Upper lobe of left lung (tissue), 4 donors: ENCODE data around the gene SLC17A8.

Source experiments
- CTCF ChIP-seq, 6 experiments: fragments of 450-650 bp in 4 of 6; fragments of 200-600 bp in 2 of 6; sonication (generic) in 2 of 6; IDR thresholded peaks; one replicate each; pipeline ENCODE4 v1.5.1; 2016 to 2019; ENCODE audit warnings: antibody characterized with exemption in 6 of 6
- POLR2A ChIP-seq, 4 donors: fragments of 450-650 bp; IDR thresholded peaks; one replicate each; pipeline ENCODE4 v1.5.1; 2016 to 2017; ENCODE audit warnings: antibody characterized with exemption in 4 of 4, mild to moderate bottlenecking in 2 of 4
- POLR2AphosphoS5 ChIP-seq, 2 donors: sonication (generic); formaldehyde crosslinking; IDR thresholded peaks; one replicate each; pipeline ENCODE4 v1.5.1; 2017; ENCODE audit warnings: antibody characterized with exemption in 2 of 2

- TF ChIP-seq CTCF (IDR thresholded peaks at IDR 0.05) (peak in 5 of 6 experiments; percentile 9 to 70 (median 56)), POLR2A (IDR thresholded peaks at IDR 0.05) (no peak), POLR2AphosphoS5 (IDR thresholded peaks at IDR 0.05) (no peak)
Observed at GRCh38 chr12:100404769-100405407, 48.0 kb downstream of the SLC17A8 start.
